PC-9 (cell line): ENCODE results near the gene TSHZ2. TPM values are rescaled to one million over a fixed set of nuclear protein-coding genes. Genes with fewer than 3 reads are reported as not detected.

Experiments used
- BruUV-seq: library from RNA; stranded (reverse); fragments of 400-500 nt; replicated peaks from 2 replicates; lab custom pipeline; 2021; lab: Mats Ljungman, UMichigan
- CTCF ChIA-PET: fragments of 300-600 bp; sonication (Branson Sonifier 250); formaldehyde crosslinking; loops from one replicate; lab custom pipeline; 2022; ENCODE audit warnings: antibody characterized with exemption; lab: Charles Lee
- POLR2A ChIA-PET: fragments of 300-600 bp; sonication (Branson Sonifier 250); formaldehyde crosslinking; loops from one replicate; lab custom pipeline; 2022; ENCODE audit warnings: antibody characterized with exemption; ENCODE audit not compliant: unreplicated experiment; lab: Charles Lee
- DNase-seq, 2 experiments: peaks; one replicate each; pipeline versions ENCODE4 v3.0.0 to v3.0.0-alpha.2; 2015 to 2022; ENCODE audit warnings: mixed read lengths in 1 of 2
- H2AFZ ChIP-seq: fragments of 200-600 bp; sonication (generic); 2 replicates; pipeline ENCODE4 v1.8.1; 2017; ENCODE audit warnings: antibody characterized with exemption
- H3F3A ChIP-seq: fragments of 200-600 bp; sonication (generic); 2 replicates; pipeline ENCODE4 v1.8.1; 2017; ENCODE audit warnings: antibody characterized with exemption, mild to moderate bottlenecking, low read depth; ENCODE audit not compliant: insufficient read depth
- H3K27ac ChIP-seq: fragments of 200-600 bp; sonication (generic); 2 replicates; pipeline ENCODE4 v1.6.1; 2016; ENCODE audit warnings: mixed run types
- H3K27me3 ChIP-seq: fragments of 200-600 bp; sonication (generic); 2 replicates; pipeline ENCODE4 v1.6.1; 2016; ENCODE audit warnings: low read depth, mixed run types; ENCODE audit not compliant: insufficient read depth
- H3K36me3 ChIP-seq: fragments of 200-600 bp; sonication (generic); 2 replicates; pipeline ENCODE4 v1.6.1; 2016; ENCODE audit warnings: low read depth, mixed run types
- H3K4me1 ChIP-seq: fragments of 200-600 bp; sonication (generic); replicated peaks from 2 replicates; pipeline ENCODE4 v1.6.1; 2016; ENCODE audit warnings: mixed run types; ENCODE audit not compliant: insufficient read depth
- H3K4me2 ChIP-seq: fragments of 200-600 bp; sonication (generic); 2 replicates; pipeline ENCODE4 v1.6.1; 2017; ENCODE audit warnings: mixed run types
- H3K4me3 ChIP-seq: fragments of 200-600 bp; sonication (generic); 2 replicates; pipeline ENCODE4 v1.6.1; 2016; ENCODE audit warnings: mixed run types
- H3K79me2 ChIP-seq: fragments of 200-600 bp; sonication (generic); 2 replicates; pipeline ENCODE4 v1.6.1; 2017; ENCODE audit warnings: low read depth, mixed run types
- H3K9me2 ChIP-seq: fragments of 200-600 bp; sonication (generic); 2 replicates; pipeline ENCODE4 v1.8.1; 2017; ENCODE audit warnings: mild to moderate bottlenecking; ENCODE audit not compliant: insufficient read depth
- H3K9me3 ChIP-seq: fragments of 200-600 bp; sonication (generic); 2 replicates; pipeline ENCODE4 v1.8.1; 2016; ENCODE audit warnings: low read depth; ENCODE audit not compliant: insufficient read depth
- H4K20me1 ChIP-seq: fragments of 200-600 bp; sonication (generic); 2 replicates; pipeline ENCODE4 v1.8.1; 2017; ENCODE audit not compliant: insufficient read depth
- EZH2 ChIP-seq: fragments of 200-600 bp; sonication (generic); IDR thresholded peaks from 2 replicates; pipeline ENCODE4 v1.8.0; 2017; ENCODE audit warnings: antibody characterized with exemption, low read depth
- intact Hi-C: fragments of 100-400 bp; cut with micrococcal nuclease; formaldehyde crosslinking; loops from one replicate; pipeline ENCODE4 v1.10.0; 2022; ENCODE audit not compliant: unreplicated experiment
- total RNA-seq: library from RNA; stranded (reverse); gene quantifications from 2 replicates; pipeline ENCODE4 v1.2.3, GENCODE V29; 2021
- TF ChIP-seq, protein P1 (sequence below): fragments of 200-600 bp; sonication (generic); conservative IDR thresholded peaks from 2 replicates; pipeline ENCODE4 v1.6.1; 2017; ENCODE audit warnings: mixed run types, antibody characterized with exemption, mild to moderate bottlenecking, moderate library complexity

Gene TSHZ2
- total RNA-seq, 1 experiment from 2014 or later = not detected

DNA sequence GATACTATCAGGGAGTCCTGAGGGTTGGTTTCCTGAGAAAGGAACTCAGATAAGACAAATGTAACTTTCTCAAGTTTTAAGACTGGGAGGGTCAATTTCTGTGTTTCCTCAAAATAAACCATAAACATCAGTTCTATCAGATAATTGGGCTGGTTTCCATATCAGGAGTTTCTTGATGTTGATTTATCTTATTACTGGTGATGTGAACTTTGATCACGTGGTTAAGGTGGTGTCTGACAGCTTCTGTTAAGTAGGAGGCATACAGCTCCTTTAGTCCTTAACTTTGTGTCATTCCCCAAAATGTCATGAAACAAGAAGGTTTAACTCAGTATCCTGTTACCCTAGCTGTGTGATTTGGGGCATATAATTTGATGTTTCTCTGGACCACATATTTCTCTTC, 476.3 kb downstream of the TSHZ2 start:
- no peak for TF ChIP-seq EZH2
- TF ChIP-seq, protein P1, sequence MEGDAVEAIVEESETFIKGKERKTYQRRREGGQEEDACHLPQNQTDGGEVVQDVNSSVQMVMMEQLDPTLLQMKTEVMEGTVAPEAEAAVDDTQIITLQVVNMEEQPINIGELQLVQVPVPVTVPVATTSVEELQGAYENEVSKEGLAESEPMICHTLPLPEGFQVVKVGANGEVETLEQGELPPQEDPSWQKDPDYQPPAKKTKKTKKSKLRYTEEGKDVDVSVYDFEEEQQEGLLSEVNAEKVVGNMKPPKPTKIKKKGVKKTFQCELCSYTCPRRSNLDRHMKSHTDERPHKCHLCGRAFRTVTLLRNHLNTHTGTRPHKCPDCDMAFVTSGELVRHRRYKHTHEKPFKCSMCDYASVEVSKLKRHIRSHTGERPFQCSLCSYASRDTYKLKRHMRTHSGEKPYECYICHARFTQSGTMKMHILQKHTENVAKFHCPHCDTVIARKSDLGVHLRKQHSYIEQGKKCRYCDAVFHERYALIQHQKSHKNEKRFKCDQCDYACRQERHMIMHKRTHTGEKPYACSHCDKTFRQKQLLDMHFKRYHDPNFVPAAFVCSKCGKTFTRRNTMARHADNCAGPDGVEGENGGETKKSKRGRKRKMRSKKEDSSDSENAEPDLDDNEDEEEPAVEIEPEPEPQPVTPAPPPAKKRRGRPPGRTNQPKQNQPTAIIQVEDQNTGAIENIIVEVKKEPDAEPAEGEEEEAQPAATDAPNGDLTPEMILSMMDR = no peak
- no peaks in the 10 kb centered on the region for H3K9me2 ChIP-seq
- CTCF ChIA-PET = no interaction called here
- no TSS peak for BruUV-seq
- no peaks in the 10 kb centered on the region for H3K79me2 ChIP-seq
- POLR2A ChIA-PET = no interaction called here
- no peak for DNase-seq
- H3F3A ChIP-seq = no peaks in the 10 kb centered on the region
- no peaks in the 10 kb centered on the region; the same call in 1 of the 2 replicates for H3K9me3 ChIP-seq
- intact Hi-C loops = no loop called here
- H3K36me3 ChIP-seq = no peaks in the 10 kb centered on the region
- H3K27me3 ChIP-seq = peaks cover 47% of the 10 kb centered on the region
- H3K27ac ChIP-seq = no peak overlapping the region
- H3K4me2 ChIP-seq = no peak overlapping the region
- H3K4me1 ChIP-seq = no peaks in the 10 kb centered on the region
- H2AFZ ChIP-seq = no peak overlapping the region
- H4K20me1 ChIP-seq = no peaks in the 10 kb centered on the region
- no peak overlapping the region for H3K4me3 ChIP-seq

DNA sequence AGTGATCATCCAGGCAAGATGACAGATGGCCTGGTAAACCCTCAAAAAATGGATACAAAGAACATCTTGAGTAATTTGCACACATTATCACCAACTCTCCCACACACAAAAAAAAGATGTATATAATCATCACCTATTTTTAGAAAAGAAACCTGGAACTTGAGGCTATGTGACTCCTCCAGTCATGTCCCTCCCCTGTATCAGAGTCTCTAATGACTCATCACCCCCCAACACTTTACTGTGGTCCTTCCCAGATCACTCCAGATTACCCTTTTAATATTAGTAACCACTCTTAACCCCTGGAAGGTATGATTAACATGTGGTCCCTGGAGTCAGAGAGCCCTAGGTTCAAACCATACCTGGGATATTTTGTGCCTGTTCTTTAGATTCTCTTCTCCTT, 476.7 kb downstream of the TSHZ2 start:
- Histone ChIP-seq H3K27me3 (peaks cover 45% of the 10 kb centered on the region), H3K4me2 (no peak overlapping the region), H2AFZ (no peak overlapping the region), H3K36me3 (no peaks in the 10 kb centered on the region), H3K27ac (no peak overlapping the region), H3K9me2 (no peaks in the 10 kb centered on the region), H3K9me3 (no peaks in the 10 kb centered on the region; the same call in 1 of the 2 replicates), H3K4me3 (no peak overlapping the region), H4K20me1 (no peaks in the 10 kb centered on the region), H3K4me1 (no peaks in the 10 kb centered on the region), H3K79me2 (no peaks in the 10 kb centered on the region), H3F3A (no peaks in the 10 kb centered on the region)
- TF ChIP-seq, protein P1 = no peak
- no peak for TF ChIP-seq EZH2
- no peak for DNase-seq
- ChIA-PET POLR2A (no interaction called here), CTCF (no interaction called here)
- BruUV-seq = no TSS peak
- intact Hi-C loops = no loop called here

DNA sequence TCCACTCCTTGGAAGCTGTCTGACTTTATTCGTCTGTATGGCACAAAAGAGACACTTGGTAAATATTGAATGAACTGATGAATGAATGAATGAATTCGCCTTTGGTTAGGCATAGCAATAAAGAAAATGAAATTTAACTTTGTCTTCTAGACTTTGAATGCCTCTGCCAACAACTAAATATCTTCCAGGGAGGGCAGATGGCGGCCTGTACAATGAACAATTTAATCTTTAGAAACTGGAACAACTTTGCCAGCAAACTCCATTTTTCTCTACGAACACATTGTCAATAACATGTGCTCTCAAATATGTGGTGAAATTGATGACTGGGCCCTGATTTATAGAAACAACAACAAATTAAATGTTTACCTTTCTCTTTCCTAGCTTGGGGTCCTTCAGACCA, 480.9 kb downstream of the TSHZ2 start:
- DNase-seq = no peak
- Histone ChIP-seq H3K79me2 (no peaks in the 10 kb centered on the region), H3K4me2 (no peak overlapping the region), H3K27me3 (peaks cover 20% of the 10 kb centered on the region; the same call in 1 of the 2 replicates), H3K9me3 (no peaks in the 10 kb centered on the region), H2AFZ (no peak overlapping the region), H3K36me3 (no peaks in the 10 kb centered on the region), H3K9me2 (no peaks in the 10 kb centered on the region), H3K4me1 (no peaks in the 10 kb centered on the region), H4K20me1 (no peaks in the 10 kb centered on the region), H3F3A (no peaks in the 10 kb centered on the region), H3K27ac (no peak overlapping the region), H3K4me3 (no peak overlapping the region)
- ChIA-PET CTCF (no interaction called here), POLR2A (no interaction called here)
- intact Hi-C loops = no loop called here
- TF ChIP-seq, protein P1 = no peak
- TF ChIP-seq EZH2 = no peak
- no TSS peak for BruUV-seq
